Chondrocyte (in vitro differentiated cells): ENCODE results near the gene DENND2A. TPM values are rescaled to one million over a fixed set of nuclear protein-coding genes. Genes with fewer than 3 reads are reported as not detected.

Experiments
- DNase-seq: peaks from one replicate; pipeline ENCODE4 v3.0.0; 2021; ENCODE audit warnings: mixed read lengths, low spot score
- H3K27ac Mint-ChIP-seq: one replicate; pipeline ENCODE4 v1.8.0; 2021; ENCODE audit warnings: mild to moderate bottlenecking, moderate library complexity, mixed read lengths; ENCODE audit not compliant: unreplicated experiment
- H3K27me3 Mint-ChIP-seq: 2 replicates; pipeline ENCODE4 v1.8.0; 2021; ENCODE audit warnings: low read depth, mixed read lengths
- H3K36me3 Mint-ChIP-seq: 2 replicates; pipeline ENCODE4 v1.8.0; 2021; ENCODE audit warnings: low read depth, mixed read lengths
- H3K4me1 Mint-ChIP-seq: 2 replicates; pipeline ENCODE4 v1.8.0; 2021; ENCODE audit warnings: low read depth, mild to moderate bottlenecking, mixed read lengths
- H3K4me3 Mint-ChIP-seq: one replicate; pipeline ENCODE4 v1.8.0; 2021; ENCODE audit warnings: mild to moderate bottlenecking, moderate library complexity, mixed read lengths; ENCODE audit not compliant: unreplicated experiment
- H3K9me3 Mint-ChIP-seq: 2 replicates; pipeline ENCODE4 v1.8.0; 2021; ENCODE audit warnings: low read depth, mixed read lengths
- total RNA-seq: library from RNA; stranded (reverse); gene quantifications from 3 replicates; pipeline ENCODE4 v1.2.1, GENCODE V29; 2021
- TF ChIP-seq, protein P1 (sequence below): fragments of 200-600 bp; sonication (generic); IDR thresholded peaks from 2 replicates; pipeline ENCODE4 v1.5.0; 2021; ENCODE audit warnings: antibody characterized with exemption, mild to moderate bottlenecking, moderate library complexity

DENND2A gene
- total RNA-seq, 1 donor from 2014 or later: 16.0 TPM

DNA sequence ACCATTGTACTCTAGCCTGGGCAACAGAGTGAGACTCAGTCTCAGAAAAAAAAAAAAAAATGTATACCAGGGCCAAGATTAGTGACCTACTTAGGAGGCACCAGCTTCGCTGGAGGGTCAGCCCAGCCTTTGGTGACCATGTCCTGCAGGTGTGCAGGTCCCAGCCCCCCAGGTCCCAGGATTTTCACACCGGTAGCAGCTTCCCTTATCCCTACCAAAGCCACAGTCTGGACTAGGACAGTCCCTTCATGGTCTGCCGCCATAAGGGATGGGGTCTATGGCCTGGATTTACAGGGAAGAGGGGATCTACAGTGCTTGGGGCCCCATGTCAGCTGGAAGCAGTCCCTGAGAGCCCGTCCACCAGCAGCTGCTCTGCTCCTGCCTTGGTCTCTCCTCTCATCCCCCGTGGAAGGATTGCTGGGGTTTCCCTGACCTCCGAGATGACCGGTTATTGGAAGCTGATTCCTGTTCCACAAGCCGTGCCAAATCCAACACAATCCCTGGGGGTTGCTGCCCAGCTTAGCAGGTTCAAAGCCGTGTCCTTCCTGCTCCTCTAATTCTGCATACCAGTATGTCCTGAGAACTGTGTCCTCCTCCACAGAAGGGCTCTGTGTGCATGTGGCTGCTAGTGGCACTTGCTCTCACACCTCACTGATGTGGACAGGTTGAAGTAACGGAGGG, 44.9 kb upstream of the DENND2A start:
- DNase-seq: no peak
- no peak overlapping the region for H3K4me3 Mint-ChIP-seq
- H3K27me3 Mint-ChIP-seq: no peaks in the 10 kb centered on the region
- TF ChIP-seq, protein P1, sequence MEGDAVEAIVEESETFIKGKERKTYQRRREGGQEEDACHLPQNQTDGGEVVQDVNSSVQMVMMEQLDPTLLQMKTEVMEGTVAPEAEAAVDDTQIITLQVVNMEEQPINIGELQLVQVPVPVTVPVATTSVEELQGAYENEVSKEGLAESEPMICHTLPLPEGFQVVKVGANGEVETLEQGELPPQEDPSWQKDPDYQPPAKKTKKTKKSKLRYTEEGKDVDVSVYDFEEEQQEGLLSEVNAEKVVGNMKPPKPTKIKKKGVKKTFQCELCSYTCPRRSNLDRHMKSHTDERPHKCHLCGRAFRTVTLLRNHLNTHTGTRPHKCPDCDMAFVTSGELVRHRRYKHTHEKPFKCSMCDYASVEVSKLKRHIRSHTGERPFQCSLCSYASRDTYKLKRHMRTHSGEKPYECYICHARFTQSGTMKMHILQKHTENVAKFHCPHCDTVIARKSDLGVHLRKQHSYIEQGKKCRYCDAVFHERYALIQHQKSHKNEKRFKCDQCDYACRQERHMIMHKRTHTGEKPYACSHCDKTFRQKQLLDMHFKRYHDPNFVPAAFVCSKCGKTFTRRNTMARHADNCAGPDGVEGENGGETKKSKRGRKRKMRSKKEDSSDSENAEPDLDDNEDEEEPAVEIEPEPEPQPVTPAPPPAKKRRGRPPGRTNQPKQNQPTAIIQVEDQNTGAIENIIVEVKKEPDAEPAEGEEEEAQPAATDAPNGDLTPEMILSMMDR: no peak
- peaks cover 18% of the 10 kb centered on the region for H3K36me3 Mint-ChIP-seq
- H3K9me3 Mint-ChIP-seq: no peaks in the 10 kb centered on the region
- no peak overlapping the region for H3K27ac Mint-ChIP-seq
- H3K4me1 Mint-ChIP-seq: no peaks in the 10 kb centered on the region

DNA sequence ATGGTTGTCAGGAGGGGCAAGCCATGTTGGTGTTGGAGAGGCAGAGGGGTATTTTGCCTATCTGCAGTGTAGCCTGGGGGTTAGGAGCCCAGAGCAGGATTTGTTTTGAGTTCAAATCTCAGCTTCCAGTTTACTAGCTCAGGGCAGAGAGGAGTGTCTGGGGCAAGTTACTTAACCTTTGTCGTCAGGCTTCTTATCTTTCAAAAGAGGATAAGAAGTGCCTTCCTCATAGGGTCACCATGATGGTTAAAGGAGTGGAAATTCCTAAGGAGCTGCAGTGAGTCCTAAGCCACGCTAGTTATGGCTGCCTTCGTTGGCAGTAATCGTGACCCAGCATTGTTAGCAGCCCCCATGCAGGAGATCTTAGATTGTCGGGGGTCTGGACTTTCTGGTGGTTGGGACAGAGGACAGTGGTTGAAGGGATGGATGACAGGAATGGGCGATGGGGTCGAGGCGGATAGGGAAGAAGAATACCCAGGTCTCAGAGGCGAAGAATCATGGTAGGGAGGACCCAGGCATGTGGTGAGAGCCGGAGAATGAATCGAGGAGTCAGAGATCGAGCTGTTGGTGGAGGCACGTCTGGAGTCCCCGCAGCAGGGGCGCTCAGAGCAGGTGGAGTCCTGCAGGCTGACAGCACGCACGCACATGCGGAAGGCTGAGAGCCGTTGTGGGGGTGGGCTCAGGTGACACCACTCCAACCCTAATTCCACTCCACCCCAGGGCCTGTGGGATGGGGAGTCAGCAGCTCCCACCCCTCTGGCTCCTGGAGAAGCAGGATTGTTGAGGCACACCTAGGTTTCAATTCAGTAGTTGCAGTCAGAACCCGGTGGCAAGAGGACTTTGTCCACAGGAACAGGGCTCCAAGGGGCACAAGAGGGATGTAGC, 43.7 kb upstream of the DENND2A start:
- no peak for DNase-seq
- no peaks in the 10 kb centered on the region for H3K4me1 Mint-ChIP-seq
- TF ChIP-seq, protein P1: no peak
- no peak overlapping the region for H3K4me3 Mint-ChIP-seq
- no peaks in the 10 kb centered on the region for H3K27me3 Mint-ChIP-seq
- H3K36me3 Mint-ChIP-seq: peaks cover 25% of the 10 kb centered on the region
- H3K27ac Mint-ChIP-seq: no peak overlapping the region
- no peaks in the 10 kb centered on the region for H3K9me3 Mint-ChIP-seq

DNA sequence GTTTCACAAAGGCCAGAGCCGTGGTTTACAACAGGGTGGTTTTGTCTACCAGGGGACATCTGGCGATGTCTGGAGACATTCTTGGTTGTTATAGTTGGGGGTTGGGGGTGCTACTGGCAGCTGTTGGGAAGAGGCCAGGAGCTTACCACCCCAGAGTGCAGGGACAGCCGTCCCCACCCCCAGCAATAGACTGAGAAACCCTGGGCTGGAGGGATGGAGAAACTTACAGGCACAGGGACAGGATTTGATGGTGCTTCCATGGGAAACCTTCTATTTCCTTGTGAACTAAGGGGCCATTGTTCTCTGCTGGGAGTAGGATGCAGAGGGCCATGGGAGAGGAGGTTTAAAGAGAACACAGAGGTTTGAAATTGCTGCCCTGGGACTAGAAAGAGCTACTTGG, 43.0 kb upstream of the DENND2A start:
- Mint-ChIP-seq H3K27ac (no peak overlapping the region), H3K9me3 (no peaks in the 10 kb centered on the region), H3K4me1 (no peaks in the 10 kb centered on the region), H3K4me3 (no peak overlapping the region), H3K36me3 (peaks cover 29% of the 10 kb centered on the region), H3K27me3 (no peaks in the 10 kb centered on the region)
- no peak for DNase-seq
- TF ChIP-seq, protein P1: no peak

DNA sequence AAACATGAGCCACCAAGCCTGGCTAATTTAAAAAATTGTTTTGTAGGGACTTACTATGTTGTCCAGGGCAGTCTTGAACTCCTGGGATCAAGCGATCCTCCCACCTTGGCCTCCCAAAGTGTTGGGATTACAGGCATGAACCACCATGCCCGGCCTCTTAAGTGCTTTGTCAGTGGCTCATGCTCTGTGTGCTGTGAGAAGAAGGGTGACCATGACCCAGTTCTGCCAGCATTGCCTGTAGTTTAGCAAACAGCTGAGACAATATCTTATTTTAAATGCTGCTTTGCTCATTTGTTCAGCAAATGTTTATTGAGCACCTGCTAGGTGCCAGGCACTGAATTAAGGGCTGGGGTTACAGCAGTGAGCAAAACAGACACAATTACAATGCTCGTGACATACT, 41.2 kb upstream of the DENND2A start:
- TF ChIP-seq, protein P1: no peak
- Mint-ChIP-seq H3K36me3 (peaks cover 38% of the 10 kb centered on the region), H3K9me3 (no peaks in the 10 kb centered on the region), H3K4me1 (no peaks in the 10 kb centered on the region), H3K4me3 (no peak overlapping the region), H3K27me3 (no peaks in the 10 kb centered on the region), H3K27ac (no peak overlapping the region)
- no peak for DNase-seq

DNA sequence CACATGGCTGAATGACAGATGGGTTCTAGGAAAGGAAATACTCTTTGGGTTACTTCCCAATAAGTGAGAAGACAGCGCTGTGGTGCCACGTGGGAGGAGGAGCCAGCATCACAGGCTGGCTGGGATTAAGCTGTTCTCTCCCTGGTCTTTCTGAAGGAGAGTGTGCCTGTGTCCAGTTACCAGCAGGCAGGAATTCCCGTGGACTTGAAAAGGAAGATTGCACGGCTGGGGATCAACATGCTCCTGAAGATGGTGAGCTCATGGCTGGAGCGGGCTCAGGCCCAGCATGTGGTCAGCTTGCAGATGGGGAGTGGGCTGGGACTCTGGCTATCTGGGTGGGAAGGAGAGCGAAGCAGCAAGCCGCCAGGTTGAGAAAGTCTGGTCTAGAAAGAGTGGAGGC, 40.3 kb upstream of the DENND2A start:
- Mint-ChIP-seq H3K9me3 (no peaks in the 10 kb centered on the region), H3K27me3 (no peaks in the 10 kb centered on the region)
- no peak for DNase-seq

More for the DNA sequence above, 40.3 kb upstream of the DENND2A start:
- Mint-ChIP-seq H3K36me3 (peaks cover 38% of the 10 kb centered on the region), H3K4me3 (no peak overlapping the region), H3K27ac (no peak overlapping the region), H3K4me1 (no peaks in the 10 kb centered on the region)
- TF ChIP-seq, protein P1: no peak
